Body of pancreas (tissue), 4 donors: Measurements from ENCODE around the gene PTPRT.

Source experiments
- POLR2A ChIP-seq, 3 donors: fragments of 450-650 bp; IDR thresholded peaks; one replicate each; pipeline ENCODE4 v1.6.1; 2016; ENCODE audit warnings: antibody characterized with exemption in 3 of 3, mild to moderate bottlenecking in 2 of 3
- TF ChIP-seq, protein P1 (sequence below), 7 experiments: fragments of 450-650 bp in 4 of 7; fragments of 200-600 bp in 3 of 7; sonication (generic) in 3 of 7; IDR thresholded peaks; one replicate each; pipeline ENCODE4 v1.5.1; 2016 to 2019; ENCODE audit warnings: antibody characterized with exemption in 7 of 7

DNA sequence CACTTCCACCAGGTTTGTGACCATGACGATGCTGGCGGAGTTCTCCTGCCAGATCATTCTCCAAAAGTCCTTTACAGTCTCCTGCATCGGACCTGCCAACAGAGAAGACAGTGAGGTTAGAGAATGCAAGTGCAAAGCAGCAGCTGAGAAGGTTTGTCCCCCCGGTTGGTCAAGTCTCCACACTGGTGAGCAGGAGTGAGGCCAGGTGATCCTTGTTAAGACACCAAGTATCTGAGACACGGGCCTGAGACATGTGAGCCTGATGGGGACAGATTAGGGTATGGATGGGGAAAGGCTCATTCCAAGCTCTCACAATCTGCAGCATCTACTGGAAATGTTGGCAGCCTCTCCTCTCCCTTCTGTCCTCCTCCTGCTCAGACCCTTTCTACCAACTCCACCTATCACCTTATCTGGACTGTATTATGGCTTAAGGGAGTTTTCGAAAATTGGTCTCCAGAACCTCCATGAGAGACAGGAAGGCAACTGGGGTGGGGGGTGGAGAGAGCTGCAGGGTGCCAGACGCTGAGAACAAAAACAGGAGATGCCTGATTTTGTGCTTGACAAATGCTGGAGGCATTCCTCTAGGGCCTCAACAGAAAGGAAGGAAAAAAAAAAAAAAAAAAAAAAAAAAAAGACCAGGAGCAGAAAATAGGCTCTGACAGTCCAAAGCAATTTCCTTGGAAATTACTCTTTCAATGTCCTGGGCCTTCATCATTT, 1071.1 kb downstream of the PTPRT start:
- TF ChIP-seq POLR2A (IDR thresholded peaks at IDR 0.05): no peak
- TF ChIP-seq, protein P1, sequence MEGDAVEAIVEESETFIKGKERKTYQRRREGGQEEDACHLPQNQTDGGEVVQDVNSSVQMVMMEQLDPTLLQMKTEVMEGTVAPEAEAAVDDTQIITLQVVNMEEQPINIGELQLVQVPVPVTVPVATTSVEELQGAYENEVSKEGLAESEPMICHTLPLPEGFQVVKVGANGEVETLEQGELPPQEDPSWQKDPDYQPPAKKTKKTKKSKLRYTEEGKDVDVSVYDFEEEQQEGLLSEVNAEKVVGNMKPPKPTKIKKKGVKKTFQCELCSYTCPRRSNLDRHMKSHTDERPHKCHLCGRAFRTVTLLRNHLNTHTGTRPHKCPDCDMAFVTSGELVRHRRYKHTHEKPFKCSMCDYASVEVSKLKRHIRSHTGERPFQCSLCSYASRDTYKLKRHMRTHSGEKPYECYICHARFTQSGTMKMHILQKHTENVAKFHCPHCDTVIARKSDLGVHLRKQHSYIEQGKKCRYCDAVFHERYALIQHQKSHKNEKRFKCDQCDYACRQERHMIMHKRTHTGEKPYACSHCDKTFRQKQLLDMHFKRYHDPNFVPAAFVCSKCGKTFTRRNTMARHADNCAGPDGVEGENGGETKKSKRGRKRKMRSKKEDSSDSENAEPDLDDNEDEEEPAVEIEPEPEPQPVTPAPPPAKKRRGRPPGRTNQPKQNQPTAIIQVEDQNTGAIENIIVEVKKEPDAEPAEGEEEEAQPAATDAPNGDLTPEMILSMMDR (IDR thresholded peaks at IDR 0.05): no peak
